ENCODE data around the gene ATP8B4. TPM values are rescaled to one million over a fixed set of nuclear protein-coding genes. Genes with fewer than 3 reads are reported as not detected.

Gene ATP8B4
- polyA plus RNA-seq, 3 donors = 6.1 to 9.6 (median 6.8) TPM

DNA sequence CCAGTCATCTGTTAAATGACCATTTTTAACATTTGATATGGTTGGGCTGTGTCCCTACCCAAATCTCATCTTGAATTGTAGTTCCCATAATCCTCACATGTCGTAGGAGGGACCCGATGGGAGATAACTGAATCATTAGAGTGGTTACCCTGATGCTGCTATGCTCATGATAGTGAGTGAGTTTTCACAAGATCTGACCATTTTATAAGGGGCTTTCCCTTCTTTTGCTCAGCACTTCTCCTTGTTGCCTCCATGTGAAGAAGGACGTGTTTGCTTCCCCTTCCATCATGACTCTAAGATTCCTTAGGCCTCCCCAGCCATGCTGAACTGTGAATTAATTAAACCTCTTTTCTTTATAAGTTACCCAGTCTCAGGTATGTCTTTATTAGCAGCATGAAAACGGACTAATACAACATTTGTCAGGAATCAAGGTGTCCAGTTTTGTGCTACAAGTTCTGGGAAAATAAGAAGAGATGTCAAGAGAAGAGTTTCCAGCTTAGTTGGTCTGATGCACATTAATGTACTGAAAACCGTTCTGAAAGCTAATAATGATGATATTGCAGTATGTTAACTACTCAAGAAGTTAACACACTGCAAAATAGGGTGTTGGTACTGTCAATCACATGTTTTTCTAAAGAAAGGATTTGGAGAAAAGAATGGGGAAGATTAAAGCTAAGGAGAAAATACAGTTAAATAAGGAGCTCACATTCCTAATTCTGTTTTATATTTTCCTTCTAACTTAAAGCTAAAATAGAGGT, 67.9 kb downstream of the ATP8B4 start:
- Histone ChIP-seq H3K79me2 (ENCODE audit: insufficient read depth, low read length) (peaks cover 98% of the 10 kb centered on the region), H3K27ac (ENCODE audit: low read depth in 1 of 2, low read length in 2 of 2) (peak overlapping the region in 1 of 2 donors; percentile 87), H2AFZ (ENCODE audit: insufficient read depth, low read depth, low read length, poor library complexity, severe bottlenecking) (no peak overlapping the region), H3K4me3 (replicated peaks in 1 of 3; ENCODE audit: low read depth in 2 of 3, low read length in 3 of 3) (peak overlapping the region in 1 of 3 experiments; percentile 11), H3K4me2 (replicated peaks; ENCODE audit: extremely low read depth, low read length, poor library complexity, severe bottlenecking) (peak overlapping the region; percentile 33), H3K36me3 (replicated peaks in 1 of 2; ENCODE audit: control insufficient read depth in 1 of 2, insufficient read depth in 2 of 2, low read length in 2 of 2) (peaks cover 0 to 3% of the 10 kb centered on the region in 2 donors), H4K20me1 (ENCODE audit: insufficient read depth, low read length) (no peaks in the 10 kb centered on the region), H3K9ac (ENCODE audit: insufficient read depth, low read length, poor library complexity, severe bottlenecking) (peak overlapping the region; percentile 10), H3K27me3 (ENCODE audit: control insufficient read depth in 2 of 2, insufficient read depth in 2 of 2, low read length in 2 of 2) (no peaks in the 10 kb centered on the region), H3K9me3 (replicated peaks in 1 of 2; ENCODE audit: control insufficient read depth in 1 of 2, insufficient read depth in 1 of 2, low read length in 2 of 2) (peaks cover 0 to 5% of the 10 kb centered on the region in 2 donors), H3K4me1 (ENCODE audit: control insufficient read depth in 1 of 2, insufficient read depth in 2 of 2, low read length in 2 of 2) (peaks cover 48 to 51% of the 10 kb centered on the region in 2 donors)
- Mint-ChIP-seq H3K4me1 (peaks cover 48% of the 10 kb centered on the region), H3K4me3 (no peak overlapping the region), H3K27ac (peak overlapping the region; percentile 87 to 98 (median 91)), H3K27me3 (ENCODE audit: low read depth in 3 of 3) (no peaks in the 10 kb centered on the region), H3K9me3 (peaks cover 5 to 11% (median 7%) of the 10 kb centered on the region in 7 donors), H3K36me3 (peaks cover 18 to 29% of the 10 kb centered on the region in 2 donors)
- peak; percentile 65 to 83 (median 75) for DNase-seq
- intact Hi-C loops (cut with micrococcal nuclease) = loop anchor here in 1 of 2 donors (10.0 kb wide), 1 partner anchor 64 kb away; the partner anchor contains the start of gene ATP8B4
- TF ChIP-seq, protein P1, sequence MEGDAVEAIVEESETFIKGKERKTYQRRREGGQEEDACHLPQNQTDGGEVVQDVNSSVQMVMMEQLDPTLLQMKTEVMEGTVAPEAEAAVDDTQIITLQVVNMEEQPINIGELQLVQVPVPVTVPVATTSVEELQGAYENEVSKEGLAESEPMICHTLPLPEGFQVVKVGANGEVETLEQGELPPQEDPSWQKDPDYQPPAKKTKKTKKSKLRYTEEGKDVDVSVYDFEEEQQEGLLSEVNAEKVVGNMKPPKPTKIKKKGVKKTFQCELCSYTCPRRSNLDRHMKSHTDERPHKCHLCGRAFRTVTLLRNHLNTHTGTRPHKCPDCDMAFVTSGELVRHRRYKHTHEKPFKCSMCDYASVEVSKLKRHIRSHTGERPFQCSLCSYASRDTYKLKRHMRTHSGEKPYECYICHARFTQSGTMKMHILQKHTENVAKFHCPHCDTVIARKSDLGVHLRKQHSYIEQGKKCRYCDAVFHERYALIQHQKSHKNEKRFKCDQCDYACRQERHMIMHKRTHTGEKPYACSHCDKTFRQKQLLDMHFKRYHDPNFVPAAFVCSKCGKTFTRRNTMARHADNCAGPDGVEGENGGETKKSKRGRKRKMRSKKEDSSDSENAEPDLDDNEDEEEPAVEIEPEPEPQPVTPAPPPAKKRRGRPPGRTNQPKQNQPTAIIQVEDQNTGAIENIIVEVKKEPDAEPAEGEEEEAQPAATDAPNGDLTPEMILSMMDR (IDR thresholded peaks at IDR 0.05) = no peak
- WGBS (ENCODE audit: insufficient coverage) = 0% methylated on average over 1 of the region's 5 CpGs

DNA sequence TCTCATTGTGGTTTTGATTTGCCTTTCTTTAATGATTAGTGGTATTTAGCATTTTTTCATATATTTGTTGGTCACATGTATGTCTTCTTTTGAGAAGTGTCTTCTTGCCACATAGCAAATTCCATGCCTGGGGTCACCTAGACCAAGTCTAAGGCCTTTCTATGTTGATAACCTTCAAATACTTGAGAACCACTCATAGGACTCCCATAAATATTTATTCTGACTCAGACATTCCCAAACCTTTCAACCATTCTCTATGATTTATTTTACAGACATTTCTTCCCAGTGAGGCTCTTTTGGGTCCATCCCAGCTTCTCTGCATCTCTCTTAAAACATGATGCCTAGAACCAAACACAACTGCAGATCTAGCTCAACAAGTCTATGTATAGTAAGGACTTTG, 69.2 kb downstream of the ATP8B4 start:
- H3K36me3 Mint-ChIP-seq = peaks cover 31 to 41% of the 10 kb centered on the region in 2 donors
- H3K27ac Mint-ChIP-seq = peak overlapping the region in 4 of 7 donors; percentile 3 to 63 (median 36)
- H3K27me3 ChIP-seq (ENCODE audit: control insufficient read depth in 2 of 2, insufficient read depth in 2 of 2, low read length in 2 of 2) = no peaks in the 10 kb centered on the region
- no peak overlapping the region for H3K4me3 ChIP-seq (replicated peaks in 1 of 3; ENCODE audit: low read depth in 2 of 3, low read length in 3 of 3)
- H3K4me2 ChIP-seq (replicated peaks; ENCODE audit: extremely low read depth, low read length, poor library complexity, severe bottlenecking) = no peak overlapping the region
- no peak overlapping the region for H3K9ac ChIP-seq (ENCODE audit: insufficient read depth, low read length, poor library complexity, severe bottlenecking)
- H3K36me3 ChIP-seq (replicated peaks in 1 of 2; ENCODE audit: control insufficient read depth in 1 of 2, insufficient read depth in 2 of 2, low read length in 2 of 2) = peaks cover 0 to 16% of the 10 kb centered on the region in 2 donors
- no peaks in the 10 kb centered on the region for H3K27me3 Mint-ChIP-seq (ENCODE audit: low read depth in 3 of 3)
- no peaks in the 10 kb centered on the region for H4K20me1 ChIP-seq (ENCODE audit: insufficient read depth, low read length)
- peaks cover 0 to 5% of the 10 kb centered on the region in 2 donors for H3K9me3 ChIP-seq (replicated peaks in 1 of 2; ENCODE audit: control insufficient read depth in 1 of 2, insufficient read depth in 1 of 2, low read length in 2 of 2)
- peaks cover 35 to 38% of the 10 kb centered on the region in 2 donors for H3K4me1 ChIP-seq (ENCODE audit: control insufficient read depth in 1 of 2, insufficient read depth in 2 of 2, low read length in 2 of 2)
- intact Hi-C loops (cut with micrococcal nuclease) = loop anchor here in 1 of 2 donors (10.0 kb wide), 1 partner anchor 65 kb away; the partner anchor contains the start of gene ATP8B4
- peaks cover 35% of the 10 kb centered on the region for H3K4me1 Mint-ChIP-seq
- TF ChIP-seq, protein P1 (IDR thresholded peaks at IDR 0.05) = no peak
- no peak overlapping the region for H2AFZ ChIP-seq (ENCODE audit: insufficient read depth, low read depth, low read length, poor library complexity, severe bottlenecking)
- no peak overlapping the region for H3K27ac ChIP-seq (ENCODE audit: low read depth in 1 of 2, low read length in 2 of 2)
- no peak overlapping the region for H3K4me3 Mint-ChIP-seq
- H3K79me2 ChIP-seq (ENCODE audit: insufficient read depth, low read length) = peaks cover 99% of the 10 kb centered on the region
- peaks cover 5 to 11% (median 7%) of the 10 kb centered on the region in 7 donors for H3K9me3 Mint-ChIP-seq
- no peak for DNase-seq

All from CD14-positive monocyte (primary cell).